PC-3 (cell line): ENCODE data around the gene TTC27.

Experiments used
- CTCF ChIP-seq: fragments of 300-600 bp; sonication (generic); conservative IDR thresholded peaks from 2 replicates; pipeline ENCODE4 v1.5.1; 2017; ENCODE audit warnings: antibody characterized with exemption, low read depth, mild to moderate bottlenecking, low read length
- EZH2 ChIP-seq: fragments of 300-600 bp; sonication (generic); IDR thresholded peaks from one replicate; pipeline ENCODE4 v1.6.1; 2017; ENCODE audit warnings: antibody characterized with exemption, mild to moderate bottlenecking, low read length; ENCODE audit not compliant: unreplicated experiment

GRCh38 chr2:32683520-32684086, 55.8 kb downstream of the TTC27 start:
- TF ChIP-seq CTCF (no peak), EZH2 (no peak)
